HepG2 (cell line): ENCODE results near the gene GJD3. TPM values are rescaled to one million over a fixed set of nuclear protein-coding genes. Genes with fewer than 3 reads are reported as not detected.

Source experiments
- AKAP8 ChIP-seq: sonication (generic); formaldehyde crosslinking; IDR thresholded peaks from 2 replicates; pipeline ENCODE4 v1.5.1; 2020; ENCODE audit warnings: mild to moderate bottlenecking, missing genetic modification reagents
- BCL3 ChIP-seq: sonication (generic); formaldehyde crosslinking; IDR thresholded peaks from 2 replicates; pipeline ENCODE4 v1.5.1; 2020; ENCODE audit warnings: mild to moderate bottlenecking, missing genetic modification reagents, moderate library complexity
- CCDC6 ChIP-seq: sonication (generic); formaldehyde crosslinking; IDR thresholded peaks from 2 replicates; pipeline ENCODE4 v1.8.1; 2022; ENCODE audit warnings: mild to moderate bottlenecking, missing genetic modification reagents, moderate library complexity
- GZF1 ChIP-seq: sonication (generic); formaldehyde crosslinking; IDR thresholded peaks from 2 replicates; pipeline ENCODE4 v1.5.1; 2020; ENCODE audit warnings: mild to moderate bottlenecking, missing genetic modification reagents
- HMG20B ChIP-seq: conservative IDR thresholded peaks from 2 replicates; pipeline ENCODE4 v1.6.1; 2016; ENCODE audit warnings: missing genetic modification reagents, missing compliant biosample characterization
- JUND ChIP-seq: sonication (generic); formaldehyde crosslinking; IDR thresholded peaks from 2 replicates; pipeline ENCODE4 v1.8.0; 2022; ENCODE audit warnings: mild to moderate bottlenecking, missing genetic modification reagents
- NCOA1 ChIP-seq: sonication (generic); formaldehyde crosslinking; IDR thresholded peaks from 2 replicates; pipeline ENCODE4 v1.9.0; 2021; ENCODE audit warnings: missing genetic modification reagents
- NONO ChIP-seq, 2 experiments: fragments of 450-650 bp in 1 of 2; sonication (generic) in 1 of 2; formaldehyde crosslinking in 1 of 2; IDR thresholded peaks in 1 of 2; conservative IDR thresholded peaks in 1 of 2; 2 replicates each; pipeline versions ENCODE4 v1.6.1 to v1.8.0; 2017 to 2022; ENCODE audit warnings: mild to moderate bottlenecking in 1 of 2, missing genetic modification reagents in 1 of 2, moderate library complexity in 1 of 2
- RAD51 ChIP-seq: fragments of 450-650 bp; IDR thresholded peaks from 2 replicates; pipeline ENCODE4 v1.6.1; 2016; ENCODE audit warnings: borderline replicate concordance
- RBFOX2 ChIP-seq: fragments of 200-400 bp; formaldehyde crosslinking; IDR thresholded peaks from 2 replicates; pipeline ENCODE4 v1.6.1; 2017; ENCODE audit warnings: low read depth, mild to moderate bottlenecking, low read length
- RFXAP ChIP-seq: sonication (generic); formaldehyde crosslinking; IDR thresholded peaks from 2 replicates; pipeline ENCODE4 v1.4.0; 2020; ENCODE audit warnings: missing genetic modification reagents, borderline replicate concordance
- SRSF4 ChIP-seq: fragments of 200-400 bp; formaldehyde crosslinking; IDR thresholded peaks from one replicate; pipeline ENCODE4 v1.6.1; 2018; ENCODE audit warnings: mild to moderate bottlenecking, low read depth, low read length, moderate library complexity; ENCODE audit not compliant: poor library complexity, severe bottlenecking
- TEAD2 ChIP-seq: sonication (generic); formaldehyde crosslinking; IDR thresholded peaks from 2 replicates; pipeline ENCODE4 v1.9.0; 2021; ENCODE audit warnings: missing genetic modification reagents
- ZBTB2 ChIP-seq: sonication (generic); formaldehyde crosslinking; IDR thresholded peaks from 2 replicates; pipeline ENCODE4 v1.8.0; 2022; ENCODE audit warnings: low read depth, missing genetic modification reagents
- ZNF256 ChIP-seq: sonication (generic); formaldehyde crosslinking; conservative IDR thresholded peaks from 2 replicates; pipeline ENCODE4 v1.4.0; 2020; ENCODE audit warnings: missing genetic modification reagents
- ZNF34 ChIP-seq: sonication (generic); formaldehyde crosslinking; IDR thresholded peaks from 2 replicates; pipeline ENCODE4 v1.4.0; 2020; ENCODE audit warnings: mild to moderate bottlenecking, missing genetic modification reagents, borderline replicate concordance
- ZNF44 ChIP-seq: sonication (generic); formaldehyde crosslinking; IDR thresholded peaks from 2 replicates; pipeline ENCODE4 v1.5.1; 2020; ENCODE audit warnings: mild to moderate bottlenecking, missing genetic modification reagents
- ZNF451 ChIP-seq: sonication (generic); formaldehyde crosslinking; IDR thresholded peaks from 2 replicates; pipeline ENCODE4 v1.5.0; 2020; ENCODE audit warnings: mild to moderate bottlenecking, missing genetic modification reagents
- ZNF549 ChIP-seq: sonication (generic); formaldehyde crosslinking; IDR thresholded peaks from 2 replicates; pipeline ENCODE4 v1.5.0; 2020; ENCODE audit warnings: missing genetic modification reagents
- ZNF768 ChIP-seq: sonication (generic); formaldehyde crosslinking; IDR thresholded peaks from 2 replicates; pipeline ENCODE4 v1.4.0; 2020; ENCODE audit warnings: missing genetic modification reagents
- ZNF792 ChIP-seq: IDR thresholded peaks from 2 replicates; pipeline ENCODE4 v1.6.1; 2016
- polyA plus RNA-seq, 8 experiments: library from polyadenylated mRNA; depleted of rRNA in 3 of 8; stranded (reverse) in 7 of 8; unstranded in 1 of 8; fragments of >200 nt; fragmentation: Illumina TruSeq in 4 of 8; extraction: Trizol in 4 of 8; gene quantifications; 2 replicates each; pipeline versions ENCODE4 v1.2.1 to v1.2.3, GENCODE V29; 2011 to 2016; ENCODE audit warnings: low read depth in 4 of 8, missing spikeins in 1 of 8, mixed read lengths in 1 of 8; ENCODE audit not compliant: insufficient read depth in 1 of 8
- total RNA-seq, 5 experiments: library from RNA; depleted of rRNA; stranded (reverse); fragments of >200 nt; fragmentation: Illumina TruSeq; extraction: Trizol; gene quantifications; 2 replicates each; pipeline ENCODE4 v1.2.3, GENCODE V29; 2016; ENCODE audit warnings: low read depth in 1 of 5
- TF ChIP-seq, protein P1 (sequence below): IDR thresholded peaks from 2 replicates; pipeline ENCODE4 v1.6.1; 2016; ENCODE audit warnings: low read depth, control low read depth
- TF ChIP-seq, protein P2 (sequence below): sonication (generic); formaldehyde crosslinking; IDR thresholded peaks from 2 replicates; pipeline ENCODE4 v1.5.1; 2020; ENCODE audit warnings: missing genetic modification reagents, mild to moderate bottlenecking, borderline replicate concordance
- TF ChIP-seq, protein P3 (sequence below): sonication (generic); formaldehyde crosslinking; IDR thresholded peaks from 2 replicates; pipeline ENCODE4 v1.8.0; 2022; ENCODE audit warnings: mild to moderate bottlenecking, missing genetic modification reagents, moderate library complexity

Gene GJD3
- total and polyA plus RNA-seq, 2 of the 13 experiments (the other 11 are each of a cell fraction or from before 2014, with no cell fraction given): not detected

DNA sequence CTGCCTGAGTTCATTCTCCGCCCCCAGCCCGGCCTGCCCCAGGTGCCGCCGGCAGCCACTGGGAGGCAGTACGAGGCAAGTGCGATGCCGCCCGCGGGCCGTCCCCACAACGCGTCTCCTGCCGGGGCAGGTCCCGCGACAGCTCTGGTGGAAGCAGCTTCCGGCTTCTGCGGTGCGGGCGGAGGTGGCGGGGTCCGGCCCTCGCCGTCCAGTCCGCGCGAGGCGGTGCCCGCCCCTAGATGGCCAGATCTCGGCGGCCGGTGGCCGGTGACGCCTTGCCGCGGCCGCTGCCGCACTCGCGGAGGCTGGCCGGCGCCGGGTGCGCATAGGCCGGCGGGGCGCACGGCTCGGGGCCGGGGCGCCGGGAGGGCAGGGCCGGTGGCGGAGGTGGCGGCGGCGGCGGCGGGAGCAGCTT is 1.8 kb downstream of the GJD3 start (continued):
- TF ChIP-seq ZBTB2 (CRISPR knock-in tag) (peak; percentile 63; the same call in 1 of the 2 replicates), NONO (IDR thresholded peaks at IDR 0.05) (no peak), NONO (CRISPR knock-in tag; conservative IDR thresholded peaks at IDR 0.05) (peak; percentile 97), ZNF549 (CRISPR knock-in tag) (0 out of 2 replicates have a peak, but pooled peaks have one; percentile 63), ZNF451 (CRISPR knock-in tag) (peak; percentile 77), ZNF34 (CRISPR knock-in tag) (no peak; the same call in 1 of the 2 replicates), ZNF768 (peak; percentile 77), GZF1 (CRISPR knock-in tag) (no peak), ZNF44 (CRISPR knock-in tag) (peak; percentile 76; the same call in 1 of the 2 replicates), HMG20B (CRISPR knock-in tag) (peak; percentile 81), SRSF4 (no peak), ZNF792 (CRISPR knock-in tag) (peak; percentile 96), RAD51 (no peak), RFXAP (peak; percentile 81; the same call in 1 of the 2 replicates), BCL3 (CRISPR knock-in tag) (peak; percentile 92), AKAP8 (peak; percentile 48; the same call in 1 of the 2 replicates), ZNF256 (CRISPR knock-in tag) (peak; percentile 50; the same call in 1 of the 2 replicates), TEAD2 (CRISPR knock-in tag) (0 out of 2 replicates have a peak, but pooled peaks have one; percentile 21), NCOA1 (CRISPR knock-in tag) (no peak), CCDC6 (CRISPR knock-in tag) (peak; percentile 88; the same call in 1 of the 2 replicates), RBFOX2 (peak; percentile 90), JUND (peak; percentile 41; the same call in 1 of the 2 replicates)
- TF ChIP-seq, protein P1, sequence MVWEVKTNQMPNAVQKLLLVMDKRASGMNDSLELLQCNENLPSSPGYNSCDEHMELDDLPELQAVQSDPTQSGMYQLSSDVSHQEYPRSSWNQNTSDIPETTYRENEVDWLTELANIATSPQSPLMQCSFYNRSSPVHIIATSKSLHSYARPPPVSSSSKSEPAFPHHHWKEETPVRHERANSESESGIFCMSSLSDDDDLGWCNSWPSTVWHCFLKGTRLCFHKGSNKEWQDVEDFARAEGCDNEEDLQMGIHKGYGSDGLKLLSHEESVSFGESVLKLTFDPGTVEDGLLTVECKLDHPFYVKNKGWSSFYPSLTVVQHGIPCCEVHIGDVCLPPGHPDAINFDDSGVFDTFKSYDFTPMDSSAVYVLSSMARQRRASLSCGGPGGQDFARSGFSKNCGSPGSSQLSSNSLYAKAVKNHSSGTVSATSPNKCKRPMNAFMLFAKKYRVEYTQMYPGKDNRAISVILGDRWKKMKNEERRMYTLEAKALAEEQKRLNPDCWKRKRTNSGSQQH (CRISPR knock-in tag): no peak
- TF ChIP-seq, protein P2, sequence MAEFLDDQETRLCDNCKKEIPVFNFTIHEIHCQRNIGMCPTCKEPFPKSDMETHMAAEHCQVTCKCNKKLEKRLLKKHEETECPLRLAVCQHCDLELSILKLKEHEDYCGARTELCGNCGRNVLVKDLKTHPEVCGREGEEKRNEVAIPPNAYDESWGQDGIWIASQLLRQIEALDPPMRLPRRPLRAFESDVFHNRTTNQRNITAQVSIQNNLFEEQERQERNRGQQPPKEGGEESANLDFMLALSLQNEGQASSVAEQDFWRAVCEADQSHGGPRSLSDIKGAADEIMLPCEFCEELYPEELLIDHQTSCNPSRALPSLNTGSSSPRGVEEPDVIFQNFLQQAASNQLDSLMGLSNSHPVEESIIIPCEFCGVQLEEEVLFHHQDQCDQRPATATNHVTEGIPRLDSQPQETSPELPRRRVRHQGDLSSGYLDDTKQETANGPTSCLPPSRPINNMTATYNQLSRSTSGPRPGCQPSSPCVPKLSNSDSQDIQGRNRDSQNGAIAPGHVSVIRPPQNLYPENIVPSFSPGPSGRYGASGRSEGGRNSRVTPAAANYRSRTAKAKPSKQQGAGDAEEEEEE (CRISPR knock-in tag): no peak
- TF ChIP-seq, protein P3, sequence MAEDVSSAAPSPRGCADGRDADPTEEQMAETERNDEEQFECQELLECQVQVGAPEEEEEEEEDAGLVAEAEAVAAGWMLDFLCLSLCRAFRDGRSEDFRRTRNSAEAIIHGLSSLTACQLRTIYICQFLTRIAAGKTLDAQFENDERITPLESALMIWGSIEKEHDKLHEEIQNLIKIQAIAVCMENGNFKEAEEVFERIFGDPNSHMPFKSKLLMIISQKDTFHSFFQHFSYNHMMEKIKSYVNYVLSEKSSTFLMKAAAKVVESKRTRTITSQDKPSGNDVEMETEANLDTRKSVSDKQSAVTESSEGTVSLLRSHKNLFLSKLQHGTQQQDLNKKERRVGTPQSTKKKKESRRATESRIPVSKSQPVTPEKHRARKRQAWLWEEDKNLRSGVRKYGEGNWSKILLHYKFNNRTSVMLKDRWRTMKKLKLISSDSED (CRISPR knock-in tag): no peak; the same call in 1 of the 2 replicates
